ENCODE measurements around the gene ATP1A3.

GRCh38 chr19:41935760-41936415, 58.1 kb downstream of the ATP1A3 start:
- no peak for TF ChIP-seq CTCF (IDR thresholded peaks at IDR 0.05)
- no peak for TF ChIP-seq POLR2A (IDR thresholded peaks at IDR 0.05)

Data from stomach (tissue), 4 donors.